Upper lobe of left lung (tissue), 6 donors: ENCODE data around the gene PSMB5. TPM values are rescaled to one million over a fixed set of nuclear protein-coding genes. Genes with fewer than 3 reads are reported as not detected.
"Not testable (repeated sequence)": the region's sequence is repeated elsewhere in the genome, so short reads cannot be mapped to it uniquely, and the experiment has no call there.

Experiments used
- ATAC-seq, 2 donors: fragments of 200-7000 bp; cut with Tn5 transposase; one replicate each; pipeline ENCODE4 v1.9.1; 2022; ENCODE audit warnings: mild to moderate bottlenecking in 2 of 2, moderate library complexity in 2 of 2; ENCODE audit not compliant: low FRiP score in 2 of 2
- DNase-seq, 2 donors: peaks; one replicate each; pipeline ENCODE4 v3.0.0-alpha.2; 2019 to 2020
- H3K27ac ChIP-seq, 4 donors: fragments of 200-600 bp; sonication (generic); one replicate each; pipeline ENCODE4 v1.5.1; 2016 to 2019
- H3K27me3 ChIP-seq, 4 donors: fragments of 200-600 bp; sonication (generic); one replicate each; pipeline ENCODE4 v1.5.1; 2017 to 2019
- H3K36me3 ChIP-seq, 4 donors: fragments of 200-600 bp; sonication (generic); one replicate each; pipeline ENCODE4 v1.5.1; 2016 to 2019
- H3K4me1 ChIP-seq, 4 donors: fragments of 200-600 bp; sonication (generic); one replicate each; pipeline ENCODE4 v1.5.1; 2018 to 2019
- H3K4me3 ChIP-seq, 4 donors: fragments of 200-600 bp; sonication (generic); one replicate each; pipeline ENCODE4 v1.5.1; 2017 to 2019; ENCODE audit warnings: mild to moderate bottlenecking in 2 of 4, moderate library complexity in 1 of 4
- H3K9me3 ChIP-seq, 4 donors: fragments of 200-600 bp; sonication (generic); one replicate each; pipeline ENCODE4 v1.5.1; 2018 to 2019
- EP300 ChIP-seq, 4 donors: sonication (generic); formaldehyde crosslinking; IDR thresholded peaks; one replicate each; pipeline ENCODE4 v1.5.1; 2017; ENCODE audit warnings: antibody characterized with exemption in 4 of 4, control low read depth in 2 of 4
- POLR2A ChIP-seq, 4 donors: fragments of 450-650 bp; IDR thresholded peaks; one replicate each; pipeline ENCODE4 v1.5.1; 2016 to 2017; ENCODE audit warnings: antibody characterized with exemption in 4 of 4, mild to moderate bottlenecking in 2 of 4
- POLR2AphosphoS5 ChIP-seq, 2 donors: sonication (generic); formaldehyde crosslinking; IDR thresholded peaks; one replicate each; pipeline ENCODE4 v1.5.1; 2017; ENCODE audit warnings: antibody characterized with exemption in 2 of 2
- WGBS, 2 donors: methylation state at CpG; one replicate each; pipeline ENCODE4 v1.1.5; 2017 to 2018; 5-methylcytosine and 5-hydroxymethylcytosine counted together
- total RNA-seq, 6 donors: library from RNA; depleted of rRNA in 4 of 6; stranded (reverse); fragments of >200 nt in 4 of 6; gene quantifications; one replicate each; pipeline versions ENCODE4 v1.1.0 to v1.2.1, GENCODE V29; 2016 to 2021
- TF ChIP-seq, protein P1 (sequence below), 6 experiments: fragments of 450-650 bp in 4 of 6; fragments of 200-600 bp in 2 of 6; sonication (generic) in 2 of 6; IDR thresholded peaks; one replicate each; pipeline ENCODE4 v1.5.1; 2016 to 2019; ENCODE audit warnings: antibody characterized with exemption in 6 of 6
- donor health status: DM: no; HTN: no; CAD: no; lungs with moderate emphysema.
- donor health status: DM: no; HTN: yes; CAD: no; lungs with severe emphysema.

Gene PSMB5
- total RNA-seq, 6 donors from 2014 or later = 58.7 to 147 (median 86.1) TPM

DNA sequence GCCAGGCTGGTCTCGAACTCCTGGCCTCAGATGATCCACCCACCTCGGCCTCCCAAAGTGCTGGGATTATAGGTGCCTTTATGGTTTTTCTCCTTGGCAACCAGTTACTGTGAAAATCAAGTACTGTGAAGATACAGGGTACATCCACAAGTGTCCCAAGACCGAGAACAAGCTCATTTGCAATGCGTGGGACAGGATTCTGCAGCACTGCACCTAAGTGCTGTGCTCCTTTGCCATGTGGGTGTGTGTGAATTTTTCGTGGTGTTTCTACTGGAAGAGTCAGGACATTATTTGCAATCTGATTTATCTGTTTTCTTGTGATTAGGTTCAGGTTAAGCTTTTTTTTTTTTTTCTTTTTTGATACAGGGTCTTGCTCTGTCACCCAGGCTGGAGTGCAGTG, 17.6 kb downstream of the PSMB5 start:
- TF ChIP-seq EP300 (IDR thresholded peaks at IDR 0.05) = no peak
- no peak for TF ChIP-seq POLR2A (IDR thresholded peaks at IDR 0.05)
- no peak for TF ChIP-seq POLR2AphosphoS5 (IDR thresholded peaks at IDR 0.05)
- TF ChIP-seq, protein P1, sequence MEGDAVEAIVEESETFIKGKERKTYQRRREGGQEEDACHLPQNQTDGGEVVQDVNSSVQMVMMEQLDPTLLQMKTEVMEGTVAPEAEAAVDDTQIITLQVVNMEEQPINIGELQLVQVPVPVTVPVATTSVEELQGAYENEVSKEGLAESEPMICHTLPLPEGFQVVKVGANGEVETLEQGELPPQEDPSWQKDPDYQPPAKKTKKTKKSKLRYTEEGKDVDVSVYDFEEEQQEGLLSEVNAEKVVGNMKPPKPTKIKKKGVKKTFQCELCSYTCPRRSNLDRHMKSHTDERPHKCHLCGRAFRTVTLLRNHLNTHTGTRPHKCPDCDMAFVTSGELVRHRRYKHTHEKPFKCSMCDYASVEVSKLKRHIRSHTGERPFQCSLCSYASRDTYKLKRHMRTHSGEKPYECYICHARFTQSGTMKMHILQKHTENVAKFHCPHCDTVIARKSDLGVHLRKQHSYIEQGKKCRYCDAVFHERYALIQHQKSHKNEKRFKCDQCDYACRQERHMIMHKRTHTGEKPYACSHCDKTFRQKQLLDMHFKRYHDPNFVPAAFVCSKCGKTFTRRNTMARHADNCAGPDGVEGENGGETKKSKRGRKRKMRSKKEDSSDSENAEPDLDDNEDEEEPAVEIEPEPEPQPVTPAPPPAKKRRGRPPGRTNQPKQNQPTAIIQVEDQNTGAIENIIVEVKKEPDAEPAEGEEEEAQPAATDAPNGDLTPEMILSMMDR (IDR thresholded peaks at IDR 0.05) = no peak
- Histone ChIP-seq H3K27me3 (no peaks in the 10 kb centered on the region), H3K36me3 (no peaks in the 10 kb centered on the region), H3K4me3 (no peak overlapping the region), H3K27ac (no peak overlapping the region), H3K9me3 (no peaks in the 10 kb centered on the region), H3K4me1 (no peaks in the 10 kb centered on the region)
- 90 to 91% methylated on average over 5 of the region's 5 CpGs for WGBS, 2 donors
- ATAC-seq (no peak), DNase-seq (no peak)

DNA sequence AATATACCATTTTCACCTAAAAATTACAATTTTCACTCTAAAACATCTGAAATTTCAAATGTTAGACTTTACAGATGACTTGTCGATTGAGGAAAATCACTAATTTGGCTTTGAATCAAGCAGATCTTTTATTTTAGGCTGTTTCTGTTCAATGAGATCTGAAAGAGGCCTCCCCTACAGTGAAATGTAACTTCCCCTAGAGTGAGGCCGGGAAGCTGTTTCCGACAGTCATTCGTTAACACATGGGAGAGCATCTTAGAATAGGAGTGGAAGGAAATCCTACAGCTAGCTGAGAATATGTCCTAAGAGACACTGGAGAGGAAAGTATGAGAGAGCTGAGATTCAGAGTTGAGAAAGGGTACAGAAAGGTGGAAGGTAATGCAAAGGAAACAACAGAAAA, 19.1 kb downstream of the PSMB5 start:
- TF ChIP-seq POLR2A (IDR thresholded peaks at IDR 0.05) = no peak
- no peak for TF ChIP-seq POLR2AphosphoS5 (IDR thresholded peaks at IDR 0.05)
- no peak for TF ChIP-seq EP300 (IDR thresholded peaks at IDR 0.05)
- TF ChIP-seq, protein P1 (IDR thresholded peaks at IDR 0.05) = no peak
- Histone ChIP-seq H3K4me1 (peaks cover 0 to 1% (median 0%) of the 10 kb centered on the region in 4 donors), H3K4me3 (no peak overlapping the region), H3K27me3 (no peaks in the 10 kb centered on the region), H3K36me3 (no peaks in the 10 kb centered on the region), H3K9me3 (no peaks in the 10 kb centered on the region), H3K27ac (no peak overlapping the region)
- 81 to 88% methylated on average over 4 of the region's 4 CpGs for WGBS, 2 donors
- ATAC-seq (no peak), DNase-seq (no peak)

DNA sequence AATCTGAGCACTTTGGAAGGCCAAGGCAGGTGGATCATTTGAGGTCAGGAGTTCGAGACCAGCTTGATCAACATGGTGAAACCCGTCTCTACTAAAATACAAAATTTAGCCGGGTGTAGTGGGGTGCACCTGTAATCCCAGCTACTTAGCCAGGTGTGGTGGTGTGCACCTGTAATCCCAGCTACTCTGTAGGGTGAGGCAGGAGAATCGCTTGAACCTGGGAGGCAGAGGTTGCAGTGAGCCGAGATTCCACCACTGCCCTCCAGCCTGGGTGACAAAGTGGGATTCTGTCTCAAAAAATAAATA, 21.0 kb downstream of the PSMB5 start:
- 92 to 98% methylated on average over 5 of the region's 5 CpGs for WGBS, 2 donors

DNA sequence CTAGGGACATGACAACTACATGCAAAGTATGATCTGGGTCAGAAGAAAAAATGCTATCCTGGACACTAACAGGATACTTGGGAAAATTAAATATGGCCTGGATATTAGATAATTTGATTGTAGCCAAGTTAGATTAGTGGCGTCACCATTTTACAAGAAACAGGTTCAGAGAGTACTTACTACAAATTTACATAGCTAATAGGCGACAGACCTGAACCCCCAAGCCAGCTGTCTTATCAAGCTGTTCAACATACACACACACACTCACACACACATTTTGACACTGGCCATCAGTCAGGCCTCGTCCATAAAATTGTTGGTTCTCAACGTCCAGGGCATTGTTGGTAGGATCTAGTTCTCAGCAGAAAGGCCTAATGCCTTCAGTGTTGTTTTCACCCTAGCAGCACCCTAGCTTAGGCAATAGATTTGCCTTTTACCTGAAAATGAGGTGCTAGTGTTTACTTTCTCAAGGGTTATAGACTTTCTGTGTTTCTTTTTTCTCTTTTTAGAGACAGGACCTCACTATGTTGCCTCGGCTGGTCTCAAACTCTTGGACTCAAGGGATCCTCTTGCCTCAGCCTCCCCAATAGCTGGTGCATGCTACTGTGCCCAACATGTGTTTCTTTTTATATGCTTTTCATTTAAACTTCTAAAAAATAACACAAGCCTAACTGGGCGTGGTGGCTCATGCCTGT, 21.5 kb downstream of the PSMB5 start:
- H3K4me1 ChIP-seq = peaks cover 0 to 16% (median 4%) of the 10 kb centered on the region in 4 donors
- no peak for DNase-seq
- WGBS, 2 donors = 78 to 85% methylated on average over 6 of the region's 6 CpGs
- H3K9me3 ChIP-seq = no peaks in the 10 kb centered on the region
- ATAC-seq = no peak
- H3K36me3 ChIP-seq = no peaks in the 10 kb centered on the region
- H3K4me3 ChIP-seq = no peak overlapping the region
- TF ChIP-seq EP300 (IDR thresholded peaks at IDR 0.05) (no peak), POLR2A (IDR thresholded peaks at IDR 0.05) (no peak)
- H3K27ac ChIP-seq = no peak overlapping the region
- no peaks in the 10 kb centered on the region for H3K27me3 ChIP-seq

More for the DNA sequence above, 21.0 kb downstream of the PSMB5 start:
- not testable (repeated sequence) for H3K27ac ChIP-seq, H3K4me3 ChIP-seq, H3K36me3 ChIP-seq, H3K9me3 ChIP-seq, H3K27me3 ChIP-seq, DNase-seq, ATAC-seq
- H3K4me1 ChIP-seq = peaks cover 0 to 15% (median 2%) of the 10 kb centered on the region in 4 donors

DNA sequence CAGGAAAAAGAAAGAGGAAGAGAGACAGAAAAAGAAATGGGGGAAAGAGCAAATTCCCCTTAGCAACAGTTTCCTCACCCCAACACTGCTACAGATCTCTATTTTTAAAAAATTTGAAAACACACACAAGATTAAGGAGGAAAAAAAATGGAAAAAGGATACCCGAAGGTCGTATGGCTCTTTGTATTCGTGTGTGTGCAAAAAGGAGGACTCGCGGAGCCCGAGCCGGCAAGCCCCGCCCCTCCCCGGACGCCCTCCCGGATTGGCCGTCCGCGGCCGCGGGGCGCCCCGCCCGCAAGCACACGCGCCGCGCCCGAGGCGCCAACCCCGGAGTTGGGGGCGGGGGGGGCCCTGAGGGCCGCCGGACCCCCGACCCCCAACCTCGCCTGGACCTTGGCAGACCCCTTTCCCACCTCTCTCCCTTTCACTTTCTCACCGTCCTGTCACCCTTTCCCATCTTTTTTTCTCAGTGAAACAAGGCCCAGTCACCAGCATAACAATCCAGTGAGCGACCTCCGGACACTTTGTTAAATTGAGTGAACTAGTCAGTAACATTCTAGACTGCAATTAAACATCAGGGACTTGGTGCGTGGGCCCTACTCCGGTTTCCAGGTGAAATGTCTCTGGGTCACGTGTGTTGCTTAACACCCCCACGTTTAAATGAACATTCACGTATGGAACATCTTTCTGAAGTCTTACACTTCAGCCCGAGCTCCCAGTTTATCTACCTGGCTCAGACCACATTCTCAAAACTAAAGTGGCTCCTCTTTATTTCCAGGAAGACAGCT, 24.6 kb downstream of the PSMB5 start, which contains the start of gene C14orf93:
Gene C14orf93, minus strand, starts transcription at position 205 of the 788 bp plus-strand sequence. CDS start 11,120 bp downstream, outside the sequence.
- WGBS, 2 donors = 3 to 4% methylated on average over 38 to 40 of the region's 40 CpGs
- Histone ChIP-seq H3K9me3 (no peaks in the 10 kb centered on the region), H3K36me3 (no peaks in the 10 kb centered on the region), H3K4me3 (peak within 1 kb of the TSS; percentile 40 to 61 (median 55)), H3K4me1 (peaks cover 13 to 33% (median 16%) of the 10 kb centered on the region in 4 donors), H3K27me3 (no peaks in the 10 kb centered on the region), H3K27ac (peak within 1 kb of the TSS; percentile 72 to 85 (median 82))
- peak in 1 of 2 donors; percentile 77 for ATAC-seq
- TF ChIP-seq POLR2A (IDR thresholded peaks at IDR 0.05) = peak in 2 of 4 donors; percentile 31 to 57
- TF ChIP-seq POLR2AphosphoS5 (IDR thresholded peaks at IDR 0.05) = no peak
- TF ChIP-seq EP300 (IDR thresholded peaks at IDR 0.05) = no peak
- TF ChIP-seq, protein P1 (IDR thresholded peaks at IDR 0.05) = peak in 1 of 6 experiments; percentile 19
- DNase-seq = peak; percentile 85 to 97
